NCI-H774 (cell line): ENCODE data around the gene SETD1B.
"Not testable (repeated sequence)": the region's sequence is repeated elsewhere in the genome, so short reads cannot be mapped to it uniquely, and the experiment has no call there.

ENCODE experiments used
- DNase-seq: peaks from one replicate; lab custom pipeline; 2025; lab: John Stamatoyannopoulos, UW

SETD1B gene

GRCh38 chr12:121825041-121825523, 21.3 kb downstream of the SETD1B start:
- no peak for DNase-seq

- DNase-seq = no peak
These were observed 22.7 kb downstream of the SETD1B start for GRCh38 chr12:121826318-121827150.

DNA sequence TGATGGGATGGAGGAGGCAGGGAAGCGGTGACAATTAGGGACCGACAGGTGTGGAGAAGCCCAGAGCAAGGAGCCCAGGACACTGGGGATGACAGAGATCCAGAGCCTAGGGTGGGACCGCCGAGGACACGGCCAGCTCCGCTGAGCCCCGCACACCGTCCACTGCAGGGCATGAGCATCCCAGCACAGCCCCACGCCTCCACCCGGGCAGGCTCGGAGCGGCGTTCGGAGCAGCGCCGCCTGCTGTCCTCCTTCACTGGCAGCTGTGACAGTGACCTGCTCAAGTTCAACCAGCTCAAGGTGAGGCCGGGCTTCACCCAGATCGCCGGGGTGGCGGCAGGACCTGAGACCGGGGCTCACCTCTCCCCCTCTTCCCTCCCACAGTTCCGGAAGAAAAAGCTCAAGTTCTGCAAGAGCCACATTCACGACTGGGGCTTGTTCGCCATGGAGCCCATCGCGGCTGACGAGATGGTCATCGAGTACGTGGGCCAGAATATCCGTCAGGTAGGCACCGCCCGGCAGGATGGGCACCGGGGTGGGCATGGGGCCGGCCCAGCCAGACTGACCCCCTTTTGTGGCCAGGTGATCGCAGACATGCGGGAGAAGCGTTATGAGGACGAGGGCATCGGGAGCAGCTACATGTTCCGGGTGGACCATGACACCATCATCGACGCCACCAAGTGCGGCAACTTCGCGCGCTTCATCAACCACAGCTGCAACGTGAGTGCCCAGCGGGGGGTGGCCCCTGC, 23.7 kb downstream of the SETD1B start:
- DNase-seq = no peak

DNA sequence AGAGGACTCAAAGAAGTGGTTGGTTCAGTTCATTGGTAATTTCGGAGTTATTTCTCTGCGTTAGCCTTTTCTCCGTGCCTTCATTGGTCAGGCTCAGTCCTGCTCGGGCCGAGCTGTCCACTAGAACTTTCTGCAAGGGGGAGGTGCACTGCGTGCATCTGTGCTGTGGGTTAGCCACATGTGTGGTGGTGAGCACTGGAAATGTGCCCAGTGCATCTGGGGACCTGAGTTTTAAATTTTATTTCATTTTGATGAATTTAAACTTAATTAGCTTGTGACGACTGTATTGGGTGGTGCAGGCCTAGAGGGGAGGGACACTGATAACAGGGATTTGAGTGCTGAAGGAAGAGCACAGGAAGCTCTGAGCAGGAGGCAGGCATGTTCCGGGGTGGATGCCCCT, 24.5 kb downstream of the SETD1B start:
- no peak for DNase-seq

DNA sequence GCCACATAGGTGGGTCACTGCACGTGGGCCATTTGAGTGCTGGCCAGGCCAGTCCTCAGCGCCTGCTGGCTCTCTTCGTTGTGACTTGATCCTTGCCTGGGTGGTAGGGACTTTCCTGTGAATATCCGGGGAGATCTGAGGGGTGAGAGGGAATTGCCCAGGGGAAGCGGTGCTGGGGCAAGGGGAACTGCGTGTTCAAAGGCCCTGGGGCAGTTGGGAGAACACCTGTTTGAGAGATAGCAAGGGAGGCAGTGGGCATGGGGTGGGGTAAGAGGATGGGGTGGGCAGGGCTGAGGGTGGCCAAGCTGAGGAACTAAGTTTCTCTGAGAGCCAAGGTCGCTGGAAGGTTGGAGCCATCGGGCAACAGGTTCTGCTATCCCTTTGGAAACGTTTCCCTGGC, 25.0 kb downstream of the SETD1B start:
- DNase-seq = no peak

DNA sequence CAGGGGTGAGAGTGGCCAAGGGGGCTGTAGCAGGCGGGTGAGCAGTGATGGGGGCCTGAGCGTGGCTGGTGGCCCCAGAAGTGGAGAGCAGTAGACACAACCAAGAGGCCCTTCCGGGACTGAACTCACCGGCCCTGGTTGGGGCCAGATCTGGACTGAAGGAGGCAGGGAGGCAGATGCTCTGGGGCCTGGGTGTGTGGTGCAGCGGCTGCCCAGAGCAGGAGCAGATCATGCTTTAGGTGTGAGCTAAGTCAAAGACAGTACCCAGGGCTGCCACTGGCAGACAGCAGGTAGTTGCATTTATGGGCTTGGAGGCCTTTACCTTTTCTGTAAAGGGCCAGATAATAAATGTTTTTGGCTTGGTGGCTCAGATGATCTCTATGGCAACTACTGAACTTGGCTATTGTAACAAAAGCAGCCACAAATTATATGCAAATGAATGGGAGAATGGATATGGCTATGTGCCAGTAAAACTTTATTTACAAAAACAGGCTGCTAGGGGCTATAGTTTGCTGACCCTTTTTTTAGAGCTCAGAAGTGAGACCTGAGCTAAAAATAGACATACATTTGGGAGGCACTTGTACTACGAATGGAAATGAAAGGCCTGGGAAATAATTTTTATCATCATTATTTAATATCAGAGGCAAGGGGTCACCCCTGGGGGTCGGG, 25.6 kb downstream of the SETD1B start:
- DNase-seq = peak; percentile 6

GRCh38 chr12:121830134-121830533, 26.3 kb downstream of the SETD1B start:
- no peak for DNase-seq

DNA sequence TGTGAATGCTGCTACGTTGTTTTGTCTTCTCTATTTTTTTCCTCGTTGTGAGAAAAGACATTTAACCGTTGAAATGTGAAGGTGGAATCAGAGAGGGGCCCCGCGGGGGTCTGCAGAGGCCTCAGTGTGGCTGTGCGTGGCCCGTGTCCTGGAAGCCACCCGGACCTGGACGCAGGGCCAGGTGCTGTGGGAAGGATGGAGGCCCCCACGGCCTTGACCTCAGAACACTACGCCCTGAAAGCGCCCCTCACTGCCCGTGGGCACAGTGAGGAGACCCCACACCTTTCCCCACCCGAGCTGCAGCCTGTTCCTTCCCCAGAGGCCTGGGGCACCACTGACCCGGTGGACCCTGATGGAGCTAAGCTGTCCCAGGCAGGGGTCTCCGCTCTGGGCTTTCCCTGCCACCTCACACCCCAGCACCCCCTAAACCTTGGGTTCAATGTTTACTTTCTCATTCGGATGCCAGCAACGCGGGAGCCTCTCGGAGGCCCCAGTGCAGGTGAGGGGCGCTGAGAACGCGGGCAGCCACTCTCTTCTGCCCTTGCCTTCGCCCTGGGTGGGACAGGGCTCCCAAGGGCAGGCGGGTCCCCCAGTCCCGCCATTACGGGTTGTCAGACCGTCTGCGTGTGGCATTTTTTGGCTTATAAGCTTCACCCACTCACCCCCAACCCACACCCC, 26.9 kb downstream of the SETD1B start:
- DNase-seq = no peak

GRCh38 chr12:121831571-121832245, 27.9 kb downstream of the SETD1B start:
- DNase-seq = no peak

- no peak for DNase-seq
These were observed 33.9 kb downstream of the SETD1B start for GRCh38 chr12:121837680-121838079.

GRCh38 chr12:121838126-121838525, 34.3 kb downstream of the SETD1B start:
- DNase-seq = no peak

- peak; percentile 99 for DNase-seq
These were observed 35.5 kb downstream of the SETD1B start for GRCh38 chr12:121839106-121839992.

DNA sequence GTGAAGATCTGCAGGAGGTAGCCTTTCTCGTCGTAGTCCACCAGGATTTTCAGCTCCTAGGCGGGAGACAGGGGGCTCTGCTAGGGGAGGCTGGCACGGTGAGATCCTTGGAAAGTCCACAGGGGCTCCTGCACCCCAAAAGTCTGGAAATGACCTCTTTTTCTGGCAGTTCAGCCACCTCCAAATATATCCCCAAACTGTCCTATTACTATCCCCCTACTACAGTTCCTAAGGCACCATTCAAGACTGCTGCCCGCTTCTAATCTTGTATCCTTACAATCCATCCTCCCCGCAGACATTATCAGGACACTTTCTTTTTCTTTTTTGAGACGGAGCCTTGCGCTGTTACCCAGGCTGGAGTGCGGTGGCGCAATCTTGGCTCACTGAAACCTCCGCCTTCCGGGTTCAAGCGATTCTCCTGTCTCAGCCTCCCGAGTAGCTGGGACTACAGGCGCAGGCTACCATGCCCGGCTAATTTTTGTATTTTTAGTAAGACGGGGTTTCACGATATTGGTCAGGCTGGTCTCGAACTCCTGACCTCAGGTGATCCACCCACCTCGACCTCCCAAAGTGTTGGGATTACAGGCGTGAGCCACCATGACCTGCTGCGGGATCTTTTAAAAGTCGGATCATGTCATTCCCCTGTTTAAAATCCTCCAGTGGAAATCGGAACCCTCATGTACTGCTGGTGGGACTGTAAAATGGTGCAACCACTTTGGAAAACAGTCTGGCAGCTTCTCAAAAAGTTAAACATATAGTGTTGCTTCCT, 36.4 kb downstream of the SETD1B start:
- no peak for DNase-seq

- no peak for DNase-seq
These were observed 39.6 kb downstream of the SETD1B start for GRCh38 chr12:121843236-121843982.

DNA sequence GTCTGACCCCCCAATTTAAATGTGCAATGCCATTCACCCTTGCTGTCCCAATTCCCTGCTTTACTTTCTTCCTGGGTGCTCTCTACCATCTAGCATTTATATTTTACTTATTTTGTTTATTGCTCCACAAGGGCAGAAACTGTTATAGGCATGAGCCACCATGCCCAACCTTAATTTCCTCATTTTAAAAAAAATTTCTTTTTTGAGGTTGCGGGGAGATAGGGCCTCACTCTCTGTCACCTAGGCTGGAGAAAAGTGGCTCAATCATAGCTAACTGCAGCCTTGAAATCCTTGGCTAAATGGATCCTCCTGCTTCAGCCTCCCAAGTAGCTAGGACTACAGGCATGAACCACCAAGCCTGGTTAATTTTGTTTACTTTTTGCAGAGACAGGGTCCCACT, 41.9 kb downstream of the SETD1B start:
- no peak for DNase-seq

DNA sequence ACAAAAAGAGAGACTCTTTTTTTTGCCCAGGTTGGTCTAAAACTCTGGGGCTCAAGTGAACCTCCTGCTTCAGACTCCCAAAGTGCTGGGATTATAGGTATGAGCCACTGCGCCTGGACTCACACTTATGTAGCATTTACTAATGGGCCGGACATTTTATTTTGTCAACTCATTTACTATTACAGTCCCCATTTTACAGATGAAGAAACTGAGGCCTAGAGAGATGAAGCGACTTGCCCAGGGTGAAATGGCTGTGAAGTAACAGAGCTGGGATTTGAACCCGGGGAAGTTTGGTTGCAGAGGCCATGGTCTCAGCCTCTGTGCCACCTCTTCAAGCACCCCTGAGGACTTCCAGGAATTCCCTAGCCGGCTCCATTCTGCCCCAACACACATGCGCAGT, 45.4 kb downstream of the SETD1B start:
- no peak for DNase-seq

DNA sequence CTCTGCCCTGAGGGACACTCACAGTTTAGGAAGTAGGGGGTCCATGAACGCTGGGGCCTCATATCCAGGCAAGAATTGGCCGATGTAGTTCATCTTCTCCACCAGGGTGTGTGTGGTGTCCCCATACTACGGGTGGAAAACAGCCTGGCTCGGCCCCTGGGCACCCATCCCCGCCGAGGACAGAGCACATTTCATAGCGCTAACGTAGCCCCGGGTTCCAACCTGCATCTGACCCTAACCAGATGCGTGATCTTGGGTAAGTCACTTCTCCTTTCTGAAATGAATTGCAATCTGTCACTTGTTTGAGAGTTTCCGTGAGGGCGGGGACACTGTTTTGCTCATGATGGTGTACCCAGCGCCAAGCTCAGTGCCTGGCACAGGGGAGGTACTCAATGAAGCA, 45.9 kb downstream of the SETD1B start:
- no peak for DNase-seq

- not testable (repeated sequence) for DNase-seq
These were observed 48.6 kb downstream of the SETD1B start for GRCh38 chr12:121852392-121852791.
